Measurements from ENCODE around the gene DCP2. TPM values are rescaled to one million over a fixed set of nuclear protein-coding genes. Genes with fewer than 3 reads are reported as not detected.
A peak's percentile ranks its signal among the peaks of the same experiment; 100 is the strongest.
"Not testable (repeated sequence)": the region's sequence is repeated elsewhere in the genome, so short reads cannot be mapped to it uniquely, and the experiment has no call there.

DCP2 gene
- total RNA-seq, 2 experiments from 2014 or later: 129 TPM

GRCh38 chr5:112951124-112951702 lies 25.4 kb upstream of the DCP2 start:
- no peak overlapping the region for H3K27ac Mint-ChIP-seq
- H3K4me1 Mint-ChIP-seq (ENCODE audit: low read depth): peaks cover 5% of the 10 kb centered on the region
- H3K4me3 Mint-ChIP-seq: no peak overlapping the region
- no peaks in the 10 kb centered on the region for H3K27me3 Mint-ChIP-seq (ENCODE audit: low read depth)
- peak; percentile 26 for DNase-seq
- CTCF ChIA-PET: no interaction called here
- no peaks in the 10 kb centered on the region for H3K9me3 Mint-ChIP-seq
- intact Hi-C loops (cut with micrococcal nuclease): no loop called here
- H3K36me3 Mint-ChIP-seq (ENCODE audit: low read depth): no peaks in the 10 kb centered on the region

- Mint-ChIP-seq H3K36me3 (ENCODE audit: low read depth) (no peaks in the 10 kb centered on the region), H3K27ac (no peak overlapping the region), H3K4me1 (ENCODE audit: low read depth) (peaks cover 13% of the 10 kb centered on the region), H3K9me3 (no peaks in the 10 kb centered on the region), H3K4me3 (no peak overlapping the region), H3K27me3 (ENCODE audit: low read depth) (no peaks in the 10 kb centered on the region)
- DNase-seq: no peak
- intact Hi-C loops (cut with micrococcal nuclease): no loop called here
- CTCF ChIA-PET: no interaction called here
These were observed 20.0 kb upstream of the DCP2 start for GRCh38 chr5:112956606-112957005.

GRCh38 chr5:112957036-112957808 lies 19.4 kb upstream of the DCP2 start:
- H3K4me3 Mint-ChIP-seq: no peak overlapping the region
- DNase-seq: no peak
- H3K27ac Mint-ChIP-seq: no peak overlapping the region
- CTCF ChIA-PET: no interaction called here
- H3K36me3 Mint-ChIP-seq (ENCODE audit: low read depth): no peaks in the 10 kb centered on the region
- intact Hi-C loops (cut with micrococcal nuclease): no loop called here
- no peaks in the 10 kb centered on the region for H3K27me3 Mint-ChIP-seq (ENCODE audit: low read depth)
- H3K9me3 Mint-ChIP-seq: no peaks in the 10 kb centered on the region
- H3K4me1 Mint-ChIP-seq (ENCODE audit: low read depth): peaks cover 13% of the 10 kb centered on the region

GRCh38 chr5:112958093-112959088 lies 18.2 kb upstream of the DCP2 start:
- no peaks in the 10 kb centered on the region for H3K9me3 Mint-ChIP-seq
- H3K36me3 Mint-ChIP-seq (ENCODE audit: low read depth): no peaks in the 10 kb centered on the region
- H3K4me1 Mint-ChIP-seq (ENCODE audit: low read depth): peaks cover 20% of the 10 kb centered on the region
- intact Hi-C loops (cut with micrococcal nuclease): no loop called here
- no peaks in the 10 kb centered on the region for H3K27me3 Mint-ChIP-seq (ENCODE audit: low read depth)
- no peak overlapping the region for H3K4me3 Mint-ChIP-seq
- no peak overlapping the region for H3K27ac Mint-ChIP-seq
- CTCF ChIA-PET: interaction anchor here (0.8 kb wide), 1 partner anchor 24 kb away, joined by 3 read pairs; no protein-coding TSS in a partner anchor
- peak; percentile 47 for DNase-seq

GRCh38 chr5:112959872-112960271 lies 16.7 kb upstream of the DCP2 start:
- CTCF ChIA-PET: interaction anchor here (1.1 kb wide), 1 partner anchor 202 kb away, joined by 4 read pairs; no protein-coding TSS in a partner anchor
- intact Hi-C loops (cut with micrococcal nuclease): loop anchor here (5.0 kb wide), 2 partner anchors 253 to 798 kb away; no protein-coding TSS in a partner anchor
- not testable (repeated sequence) for H3K36me3 Mint-ChIP-seq (ENCODE audit: low read depth); H3K27ac Mint-ChIP-seq; H3K9me3 Mint-ChIP-seq; H3K4me3 Mint-ChIP-seq; H3K27me3 Mint-ChIP-seq (ENCODE audit: low read depth); DNase-seq
- H3K4me1 Mint-ChIP-seq (ENCODE audit: low read depth): peaks cover 27% of the 10 kb centered on the region

GRCh38 chr5:112960315-112960714 lies 16.3 kb upstream of the DCP2 start:
- Mint-ChIP-seq H3K4me1 (ENCODE audit: low read depth) (peaks cover 29% of the 10 kb centered on the region), H3K4me3 (no peak overlapping the region), H3K27ac (no peak overlapping the region), H3K9me3 (no peaks in the 10 kb centered on the region), H3K27me3 (ENCODE audit: low read depth) (no peaks in the 10 kb centered on the region), H3K36me3 (ENCODE audit: low read depth) (no peaks in the 10 kb centered on the region)
- CTCF ChIA-PET: interaction anchor here (0.7 to 1.3 kb wide), 4 partner anchors 29 to 1681 kb away, joined by 3 to 7 read pairs (median 4); no protein-coding TSS in a partner anchor
- intact Hi-C loops (cut with micrococcal nuclease): loop anchor here (5.0 kb wide), 2 partner anchors 253 to 798 kb away; no protein-coding TSS in a partner anchor
- no peak for DNase-seq

GRCh38 chr5:112960863-112961504 lies 15.6 kb upstream of the DCP2 start:
- no peak for DNase-seq
- Mint-ChIP-seq H3K27me3 (ENCODE audit: low read depth) (no peaks in the 10 kb centered on the region), H3K27ac (no peak overlapping the region), H3K9me3 (no peaks in the 10 kb centered on the region), H3K4me1 (ENCODE audit: low read depth) (peaks cover 33% of the 10 kb centered on the region), H3K4me3 (no peak overlapping the region), H3K36me3 (ENCODE audit: low read depth) (no peaks in the 10 kb centered on the region)
- intact Hi-C loops (cut with micrococcal nuclease): loop anchor here (5.0 kb wide), 2 partner anchors 254 to 799 kb away; no protein-coding TSS in a partner anchor
- CTCF ChIA-PET: interaction anchor here (0.5 to 1.3 kb wide), 5 partner anchors 29 to 1682 kb away, joined by 3 to 7 read pairs (median 3); partner anchors contain the start of gene REEP5

GRCh38 chr5:112963374-112963733 lies 13.2 kb upstream of the DCP2 start:
- Mint-ChIP-seq H3K4me1 (ENCODE audit: low read depth) (peaks cover 33% of the 10 kb centered on the region), H3K27ac (peak overlapping the region; percentile 38)
- DNase-seq; H3K27me3 Mint-ChIP-seq (ENCODE audit: low read depth); H3K9me3 Mint-ChIP-seq; H3K4me3 Mint-ChIP-seq; H3K36me3 Mint-ChIP-seq (ENCODE audit: low read depth): not testable (repeated sequence)
- intact Hi-C loops (cut with micrococcal nuclease): loop anchor here (1.0 to 5.0 kb wide), 3 partner anchors 33 to 801 kb away; no protein-coding TSS in a partner anchor
- CTCF ChIA-PET: interaction anchor here (0.8 to 1.5 kb wide), 4 partner anchors 13 to 412 kb away, joined by 3 to 4 read pairs (median 4); partner anchors contain the start of gene DCP2

- Mint-ChIP-seq H3K9me3 (no peaks in the 10 kb centered on the region), H3K27me3 (ENCODE audit: low read depth) (no peaks in the 10 kb centered on the region), H3K4me1 (ENCODE audit: low read depth) (peaks cover 27% of the 10 kb centered on the region), H3K36me3 (ENCODE audit: low read depth) (no peaks in the 10 kb centered on the region), H3K27ac (no peak overlapping the region), H3K4me3 (no peak overlapping the region)
- CTCF ChIA-PET: interaction anchor here (0.7 to 4.6 kb wide), 6 partner anchors 8 to 277 kb away, joined by 3 to 27 read pairs (median 6); partner anchors contain the start of genes DCP2 and REEP5
- peak; percentile 11 for DNase-seq
- intact Hi-C loops (cut with micrococcal nuclease): no loop called here
These were observed 10.8 kb upstream of the DCP2 start for GRCh38 chr5:112965733-112966306.

GRCh38 chr5:112967520-112968083 lies 9.0 kb upstream of the DCP2 start:
- Mint-ChIP-seq H3K36me3 (ENCODE audit: low read depth) (no peaks in the 10 kb centered on the region), H3K4me3 (no peak overlapping the region), H3K9me3 (no peaks in the 10 kb centered on the region), H3K4me1 (ENCODE audit: low read depth) (peaks cover 27% of the 10 kb centered on the region), H3K27ac (no peak overlapping the region), H3K27me3 (ENCODE audit: low read depth) (no peaks in the 10 kb centered on the region)
- CTCF ChIA-PET: interaction anchor here (0.6 to 4.6 kb wide), 5 partner anchors 8 to 61 kb away, joined by 3 to 27 read pairs (median 3); partner anchors contain the start of genes DCP2 and REEP5
- DNase-seq: no peak
- intact Hi-C loops (cut with micrococcal nuclease): no loop called here

All from activated naive CD4-positive, alpha-beta T cell treated with anti-CD3 and anti-CD28 coated beads for 36 hours (primary cell).